GM19035 (cell line): Measurements from ENCODE around the gene CYP3A7.
"Not testable (repeated sequence)": the region's sequence is repeated elsewhere in the genome, so short reads cannot be mapped to it uniquely, and the experiment has no call there.

ENCODE experiments used
- ATAC-seq: cut with Tn5 transposase; IDR thresholded peaks from one replicate; pipeline ENCODE4 v1.9.1; 2021; ENCODE audit not compliant: unreplicated experiment

Gene CYP3A7

DNA sequence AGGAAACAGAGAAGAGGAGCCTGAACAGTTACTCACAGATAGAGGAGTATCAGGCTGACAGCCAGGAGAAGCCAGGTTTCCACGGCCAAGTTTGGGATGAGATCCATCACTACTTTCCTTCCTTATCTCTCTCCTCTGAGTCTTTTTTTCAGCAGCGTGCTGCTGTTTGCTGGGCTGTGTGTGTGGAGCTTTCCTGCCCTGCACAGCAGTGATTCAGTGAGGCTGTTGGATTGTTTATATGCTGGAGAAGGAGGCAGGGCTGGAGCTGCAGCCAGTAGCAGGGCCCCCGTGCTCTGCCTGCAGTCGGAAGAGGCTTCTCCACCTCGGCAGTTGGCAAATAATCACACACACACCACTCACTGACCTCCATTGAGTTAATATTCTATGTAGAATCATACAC lies at the start of gene CYP3A7:
TSS of gene CYP3A7 (minus strand) at position 210 of the 400 bp plus-strand sequence. CDS start at position 107, 103 bp downstream.
- no peak for ATAC-seq

DNA sequence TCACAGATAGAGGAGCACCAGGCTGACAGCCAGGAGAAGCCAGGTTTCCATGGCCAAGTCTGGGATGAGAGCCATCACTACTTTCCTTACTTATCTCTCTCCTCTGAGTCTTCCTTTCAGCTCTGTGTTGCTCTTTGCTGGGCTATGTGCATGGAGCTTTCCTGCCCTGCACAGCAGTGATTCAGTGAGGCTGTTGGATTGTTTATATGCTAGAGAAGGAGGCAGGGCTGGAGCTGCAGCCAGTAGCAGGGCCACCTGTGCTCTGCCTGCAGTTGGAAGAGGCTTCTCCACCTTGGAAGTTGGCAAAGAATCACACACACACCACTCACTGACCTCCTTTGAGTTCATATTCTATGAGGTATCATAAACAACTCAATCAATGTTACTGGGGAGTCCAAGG lies 49.0 kb upstream of the CYP3A7 start, which contains the start of gene CYP3A4:
TSS of gene CYP3A4 (minus strand) at position 178 of the 400 bp plus-strand sequence. CDS start at position 75, 103 bp downstream.
- ATAC-seq, result no peak

DNA sequence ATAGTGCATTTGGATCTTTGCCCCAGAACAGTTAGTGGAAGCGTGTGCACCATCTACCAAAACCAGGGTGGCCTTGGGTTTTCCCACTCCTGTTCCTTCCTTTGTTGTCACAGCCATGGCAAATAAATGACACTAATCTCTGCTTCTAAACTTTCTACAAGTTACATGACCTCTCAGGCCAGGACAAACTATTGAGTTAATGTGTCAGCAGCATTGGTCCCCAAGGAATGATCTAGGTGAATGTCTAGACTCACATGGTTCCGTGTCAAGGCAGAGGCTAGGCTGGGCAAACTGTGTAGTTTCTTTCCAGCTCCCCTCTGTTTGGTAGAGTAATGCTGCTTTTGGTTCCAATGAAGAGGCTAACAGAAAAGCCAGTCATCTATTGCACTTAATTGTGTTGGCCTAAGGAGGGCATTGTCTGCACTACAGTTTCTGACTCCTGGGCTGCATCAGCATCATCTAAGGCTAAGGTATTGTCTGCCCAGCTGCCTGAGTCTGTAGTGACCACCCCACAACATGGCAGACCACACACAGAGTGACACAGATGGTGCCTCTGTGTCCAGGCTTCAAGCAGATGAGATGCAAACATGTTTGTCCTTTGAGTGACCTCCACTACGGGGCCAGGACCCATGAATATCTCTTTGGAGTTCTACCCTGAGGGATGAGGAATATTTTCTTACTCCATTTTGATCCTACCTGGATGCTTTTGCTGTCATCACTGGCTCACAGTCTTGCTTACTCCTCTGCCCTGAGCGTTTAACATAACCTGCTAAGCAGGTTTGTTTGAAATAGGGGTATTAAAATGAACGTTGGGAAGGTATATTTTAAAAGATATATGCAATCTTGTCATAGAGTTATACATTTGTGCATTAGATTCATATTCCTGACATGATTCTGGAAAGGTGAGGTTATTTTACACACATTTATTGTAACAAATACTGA lies 47.3 kb upstream of the CYP3A7 start:
- no peak for ATAC-seq

DNA sequence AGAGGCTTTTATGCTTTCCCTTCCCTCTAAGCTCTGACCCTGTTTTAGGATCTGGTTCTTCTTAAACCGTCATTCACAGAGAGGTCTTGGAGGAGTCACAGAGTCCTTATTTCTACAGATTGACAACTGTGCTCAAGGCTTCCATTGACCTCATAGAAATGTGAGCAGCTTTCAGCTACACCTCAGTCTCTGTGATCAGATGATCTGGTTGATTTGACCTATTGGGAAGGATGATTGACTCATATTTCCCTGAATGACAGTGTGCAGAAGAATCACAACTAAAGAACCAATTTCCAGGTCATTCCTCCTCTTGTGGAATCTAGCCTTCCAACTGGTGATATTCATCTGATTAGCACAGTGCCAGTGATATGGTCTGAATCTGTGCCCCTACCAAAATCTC lies 45.6 kb upstream of the CYP3A7 start:
- ATAC-seq, result no peak

DNA sequence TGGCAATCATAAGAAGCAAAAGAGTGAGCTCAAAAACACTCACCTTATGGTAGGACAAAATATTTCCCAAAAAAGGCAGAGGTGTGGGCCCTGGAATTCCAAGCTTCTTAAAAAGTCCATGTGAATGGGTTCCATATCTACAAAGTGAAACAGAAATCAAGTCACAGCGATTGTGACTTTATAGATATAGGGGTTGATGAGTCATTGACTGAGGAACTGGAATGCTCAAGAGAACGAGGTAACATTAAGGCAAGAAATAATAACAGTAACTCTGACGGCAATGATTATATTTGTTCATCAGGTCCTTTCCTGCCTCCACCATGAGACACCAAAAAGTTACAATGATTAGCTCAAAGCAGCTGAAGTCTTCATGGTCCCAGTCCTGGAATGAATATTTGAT lies 45.0 kb upstream of the CYP3A7 start:
- no peak for ATAC-seq

DNA sequence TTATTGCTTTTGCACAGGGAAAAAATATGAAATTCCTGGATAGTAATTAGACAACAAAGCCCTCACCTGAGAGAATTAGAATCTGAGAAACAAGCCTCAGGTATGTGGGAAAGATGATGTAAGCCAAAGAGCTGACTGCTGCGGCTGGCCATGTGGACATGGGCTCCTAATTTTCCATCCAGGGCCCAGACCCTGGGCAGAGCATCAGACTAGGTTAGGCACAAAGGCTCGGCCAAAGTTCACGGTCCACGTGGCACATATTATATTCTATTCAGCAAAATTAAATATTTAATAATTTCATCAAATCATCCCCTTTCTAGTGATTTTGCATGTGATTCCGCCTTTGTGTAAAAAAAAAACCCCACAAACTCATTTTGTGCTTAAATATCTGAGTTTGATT lies 43.9 kb upstream of the CYP3A7 start:
- no peak for ATAC-seq

DNA sequence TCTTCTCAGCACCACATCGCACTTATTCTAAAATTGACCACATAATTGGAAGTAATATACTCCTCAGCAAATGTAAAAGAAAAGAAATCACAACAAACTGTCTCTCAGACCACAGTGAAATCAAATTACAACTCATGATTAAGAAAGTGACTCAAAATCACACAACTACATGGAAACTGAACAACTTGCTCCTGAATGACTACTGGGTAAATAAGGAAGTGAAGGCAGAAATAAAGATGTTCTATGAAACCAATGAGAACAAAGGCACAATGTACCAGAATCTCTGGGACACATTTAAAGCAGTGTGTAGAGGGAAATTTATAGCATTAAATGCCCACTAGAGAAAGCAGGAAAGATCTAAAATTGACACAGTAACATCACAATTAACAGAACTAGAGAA lies 38.4 kb upstream of the CYP3A7 start:
- ATAC-seq, result not testable (repeated sequence)

DNA sequence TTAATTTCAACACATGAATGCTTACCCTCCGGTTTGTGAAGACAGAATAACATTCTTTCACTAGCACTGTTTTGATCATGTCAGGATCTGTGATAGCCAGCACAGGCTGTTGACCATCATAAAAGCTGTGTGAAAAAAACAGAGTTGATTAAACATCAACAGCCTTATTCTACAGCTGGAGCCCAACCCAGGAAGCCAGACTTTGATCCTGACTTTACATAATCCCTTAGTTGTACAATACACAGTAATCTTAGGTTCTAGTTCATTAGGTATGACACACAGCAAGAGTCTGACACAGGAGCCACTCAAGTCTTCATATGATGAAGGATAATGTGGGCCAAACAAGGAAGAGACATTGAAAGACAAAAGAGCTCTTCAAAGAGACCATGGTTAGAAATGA lies 37.6 kb upstream of the CYP3A7 start:
- no peak for ATAC-seq

DNA sequence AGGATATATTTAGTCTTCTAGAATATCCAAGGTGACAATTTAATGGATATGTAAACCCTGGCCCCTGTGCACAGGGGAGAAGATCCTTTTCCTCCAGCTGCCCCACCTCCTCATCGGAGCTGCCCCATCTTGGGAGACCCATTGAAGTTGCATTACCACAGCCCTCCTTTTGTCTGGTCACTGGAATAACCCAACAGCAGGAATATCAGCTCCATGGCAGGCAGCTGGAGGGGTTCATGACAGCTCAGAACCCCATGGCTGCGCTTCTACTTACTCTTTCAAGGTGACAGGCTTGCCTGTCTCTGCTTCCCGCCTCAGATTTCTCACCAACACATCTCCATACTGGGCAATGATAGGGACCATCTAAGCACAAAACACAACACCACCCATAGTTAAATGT lies 34.5 kb upstream of the CYP3A7 start:
- not testable (repeated sequence) for ATAC-seq

DNA sequence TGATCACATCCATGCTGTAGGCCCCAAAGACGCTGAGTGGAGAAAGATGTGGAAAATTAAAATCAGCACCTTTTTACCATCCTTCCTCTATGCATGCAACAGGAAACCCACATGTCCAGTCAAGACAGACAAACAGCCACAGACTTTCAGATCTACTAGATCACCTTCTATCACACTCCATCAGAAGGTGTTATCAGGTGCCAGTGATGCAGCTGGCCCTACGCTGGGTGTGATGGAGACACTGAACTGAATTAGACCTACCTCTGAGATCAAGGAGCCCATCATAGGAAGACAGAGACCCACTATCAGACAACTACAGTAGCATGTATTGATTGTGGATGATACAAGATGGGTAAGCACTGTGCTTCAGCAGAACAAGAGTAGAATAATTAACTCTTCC lies 33.5 kb upstream of the CYP3A7 start:
- no peak for ATAC-seq

DNA sequence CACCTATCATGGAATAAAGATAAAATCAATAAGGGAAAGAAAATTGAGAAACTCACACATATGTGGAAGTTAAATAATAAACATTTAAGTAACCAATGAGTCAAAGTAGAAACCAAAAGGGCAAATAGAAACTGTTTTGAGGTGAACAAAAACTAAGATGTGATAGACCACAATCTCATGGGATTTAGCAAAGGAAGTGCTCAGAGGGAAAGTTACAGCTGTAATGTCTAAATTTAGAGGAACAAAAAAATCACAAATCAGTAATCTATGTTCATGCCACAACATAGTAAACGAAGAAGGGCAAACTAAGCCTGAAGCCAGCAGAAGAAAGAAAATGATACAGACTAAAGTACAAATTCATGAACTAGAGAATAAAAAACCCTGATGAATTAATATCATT lies 32.7 kb upstream of the CYP3A7 start:
- ATAC-seq, result peak; percentile 60

DNA sequence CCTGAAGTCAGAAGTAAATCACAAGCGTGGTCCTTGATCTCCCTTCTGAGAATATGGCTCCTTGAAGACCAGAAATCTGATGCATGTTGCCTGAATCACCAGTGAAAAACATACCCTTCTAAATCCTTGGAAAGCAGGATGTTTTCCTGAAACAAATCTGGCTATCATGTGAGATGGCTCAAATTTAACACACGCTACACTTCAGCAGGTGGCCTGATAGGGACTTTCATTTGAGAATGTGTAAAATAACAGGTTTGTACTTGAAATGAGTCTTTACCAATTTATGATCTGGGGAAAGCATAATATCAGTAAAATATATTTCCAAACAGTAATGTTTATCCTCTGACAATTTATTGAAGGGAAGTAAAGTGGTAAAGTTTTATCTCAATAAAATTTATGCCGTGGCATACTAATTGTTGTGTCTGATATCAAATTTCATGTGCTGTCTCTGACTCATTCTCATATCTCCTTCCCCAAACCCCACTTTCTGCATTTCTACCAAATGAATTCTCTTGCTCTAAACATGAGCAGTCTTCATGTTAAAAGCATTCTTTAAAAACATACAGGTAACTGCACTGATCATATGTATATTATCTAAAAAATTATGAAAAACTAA lies 31.6 kb upstream of the CYP3A7 start:
- no peak for ATAC-seq

DNA sequence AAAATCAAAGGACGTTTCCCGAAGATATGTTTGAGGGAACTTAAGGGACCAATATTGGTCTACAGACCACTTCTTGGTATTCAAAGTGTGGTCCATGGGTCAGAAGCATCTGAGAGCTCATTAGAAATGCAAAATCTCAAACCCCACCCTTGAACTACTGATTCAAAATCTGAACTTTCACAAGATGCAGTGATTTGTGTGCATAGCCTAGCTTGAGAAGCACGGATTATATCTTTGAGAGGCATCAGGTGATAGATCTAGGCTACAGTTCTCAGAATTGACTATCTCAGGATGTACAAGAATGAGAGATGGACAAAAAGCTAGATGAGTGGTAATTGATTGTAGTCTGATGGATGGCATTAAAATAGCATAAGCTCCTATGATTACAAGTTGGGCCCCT lies 29.5 kb upstream of the CYP3A7 start:
- no peak for ATAC-seq

DNA sequence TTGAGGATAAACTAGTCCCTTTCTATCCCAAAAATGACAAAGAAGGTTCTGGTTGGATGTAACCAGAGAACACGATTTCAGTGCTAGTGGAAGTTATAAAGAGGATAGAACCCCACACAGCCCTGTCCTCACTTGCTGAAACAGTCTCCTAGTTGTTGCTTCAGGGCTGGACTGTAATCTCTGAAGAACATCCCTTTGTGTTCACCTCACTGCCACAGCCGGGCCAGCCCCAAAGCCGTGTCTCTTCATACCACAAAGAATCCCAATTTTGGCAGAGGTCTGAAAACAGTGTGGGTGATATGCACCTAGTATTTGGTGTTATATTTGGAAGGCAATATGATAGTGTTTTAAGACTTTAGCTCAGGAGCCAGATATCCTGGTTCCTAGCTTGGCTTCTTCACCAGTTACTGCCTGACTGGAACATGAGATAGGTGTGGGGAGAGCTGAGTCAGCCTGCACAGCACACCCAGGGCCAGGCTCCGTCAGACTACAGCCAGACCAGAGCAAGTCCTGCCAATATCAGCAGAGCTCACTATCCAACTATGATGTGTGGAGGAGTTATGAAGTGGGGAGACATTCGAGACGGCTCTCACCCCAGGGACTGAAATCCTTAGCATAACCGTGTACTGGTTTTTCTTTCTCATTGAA lies 27.8 kb upstream of the CYP3A7 start:
- no peak for ATAC-seq

DNA sequence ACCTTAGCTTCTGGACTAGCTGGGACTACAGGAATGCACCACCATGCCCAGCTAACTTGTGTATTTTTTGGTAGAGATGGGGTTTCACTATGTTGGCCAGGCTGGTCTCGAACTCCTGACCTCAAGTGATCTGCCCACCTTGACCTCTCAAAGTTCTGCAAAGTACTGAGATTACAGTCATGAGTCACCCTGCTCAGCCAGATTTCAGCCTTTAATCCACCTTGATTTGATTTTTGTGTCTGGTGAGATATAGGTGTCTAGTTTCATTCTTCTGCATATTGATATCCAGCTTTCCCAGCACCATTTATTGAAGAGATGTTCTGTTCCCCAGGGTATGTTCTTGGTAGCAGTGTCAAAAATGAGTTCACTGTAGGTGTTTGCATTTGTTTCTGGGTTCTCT lies 20.1 kb upstream of the CYP3A7 start:
- ATAC-seq, result no peak

DNA sequence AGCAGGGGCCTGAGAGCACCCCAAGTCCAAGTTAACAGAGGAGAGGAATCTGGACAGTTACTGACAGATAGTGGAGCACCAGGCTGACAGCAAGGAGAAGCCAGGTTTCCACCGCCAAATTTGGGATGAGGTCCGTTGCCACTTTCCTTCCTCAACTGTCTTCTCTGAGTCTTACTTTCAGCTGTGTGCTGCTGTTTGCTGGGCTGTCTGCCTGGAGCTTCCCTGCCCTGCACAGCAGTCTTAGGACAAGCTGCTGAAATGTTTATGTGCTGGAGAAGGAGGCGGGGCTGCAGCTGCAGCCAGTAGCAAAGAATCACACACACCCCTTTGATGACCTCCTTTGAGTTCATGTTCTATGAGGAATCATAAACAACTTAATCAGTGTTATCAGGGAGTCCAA lies 17.4 kb upstream of the CYP3A7 start:
- no peak for ATAC-seq

DNA sequence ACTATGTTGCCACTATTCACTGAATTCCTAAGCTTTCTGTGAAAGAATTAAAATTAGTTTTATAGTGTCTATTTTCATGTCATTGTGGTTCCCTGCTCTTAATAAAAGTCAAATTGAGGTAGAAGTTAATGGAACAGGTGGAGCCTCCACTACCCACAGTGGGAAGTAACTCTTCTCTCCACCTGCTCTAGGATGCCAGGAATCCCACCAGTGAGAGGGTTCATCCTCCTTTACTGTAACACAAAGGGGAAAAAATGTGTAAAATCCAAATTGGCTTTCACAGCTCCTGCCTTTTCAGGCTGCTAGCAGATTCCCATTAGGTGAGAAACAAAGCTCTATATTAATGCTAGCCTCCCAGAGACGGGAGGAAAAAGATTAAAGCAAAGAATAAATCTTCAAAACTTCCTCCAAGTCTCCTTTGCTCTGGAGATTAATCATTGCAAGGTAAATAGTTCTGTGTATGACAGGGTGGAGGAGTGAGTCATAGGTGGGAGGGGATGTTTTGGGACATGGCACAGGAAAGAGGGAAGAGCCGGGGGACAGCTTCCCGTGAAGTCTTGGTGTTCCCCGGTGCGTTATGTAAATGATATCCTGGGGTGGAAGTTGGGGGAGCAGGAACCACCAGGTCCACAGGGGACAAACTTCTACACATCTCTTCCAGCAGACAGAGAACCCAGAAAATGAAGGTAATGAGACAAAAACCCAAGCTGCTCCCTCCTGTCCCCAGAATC lies 16.5 kb upstream of the CYP3A7 start:
- ATAC-seq, result not testable (repeated sequence)

DNA sequence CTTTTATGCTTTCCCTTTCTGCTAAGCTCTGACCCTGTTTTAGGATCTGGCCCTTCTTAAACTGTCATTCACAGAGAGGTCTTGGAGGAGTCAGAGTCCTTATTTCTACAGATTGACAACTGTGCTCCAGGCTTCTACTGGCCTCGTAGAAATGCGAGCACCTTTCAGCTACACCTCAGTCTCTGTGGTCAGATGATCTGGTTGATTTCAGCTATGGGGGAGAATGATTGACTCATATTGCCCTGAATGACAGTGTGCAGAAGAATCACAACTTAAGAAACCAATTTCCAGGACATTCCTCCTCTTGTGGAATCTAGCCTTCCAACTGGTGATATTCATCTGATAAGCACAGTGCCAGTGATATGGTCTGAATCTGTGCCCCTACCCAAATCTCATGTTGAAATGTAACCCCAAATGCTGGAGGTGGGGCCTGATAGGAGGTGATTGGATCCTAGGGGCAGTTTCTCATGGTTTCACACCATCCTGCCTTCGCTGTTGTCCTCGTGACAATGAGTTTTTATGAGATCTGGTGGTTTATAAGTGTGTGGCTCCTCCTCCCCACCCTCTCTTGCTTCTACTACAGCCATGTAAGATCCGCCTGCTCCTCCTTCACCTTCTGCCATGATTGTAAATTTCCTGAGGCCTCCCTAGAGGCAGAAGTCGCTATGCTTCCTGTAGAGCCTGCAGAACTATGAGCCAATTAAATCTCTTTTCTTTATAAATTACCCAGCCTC lies 14.0 kb upstream of the CYP3A7 start:
- ATAC-seq, result no peak

DNA sequence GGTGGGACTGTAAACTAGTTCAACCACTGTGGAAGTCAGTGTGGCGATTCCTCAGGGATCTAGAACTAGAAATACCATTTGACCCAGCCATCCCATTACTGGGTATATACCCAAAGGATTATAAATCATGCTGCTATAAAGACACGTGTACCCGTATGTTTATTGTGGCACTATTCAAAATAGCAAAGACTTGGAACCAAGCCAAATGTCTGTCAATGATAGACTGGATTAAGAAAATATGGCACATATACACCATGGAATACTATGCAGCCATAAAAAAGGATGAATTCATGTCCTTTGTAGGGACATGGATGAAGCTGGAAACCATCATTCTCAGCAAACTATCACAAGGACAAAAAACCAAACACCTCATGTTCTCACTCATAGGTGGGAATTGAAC lies 11.9 kb upstream of the CYP3A7 start:
- ATAC-seq, result not testable (repeated sequence)

DNA sequence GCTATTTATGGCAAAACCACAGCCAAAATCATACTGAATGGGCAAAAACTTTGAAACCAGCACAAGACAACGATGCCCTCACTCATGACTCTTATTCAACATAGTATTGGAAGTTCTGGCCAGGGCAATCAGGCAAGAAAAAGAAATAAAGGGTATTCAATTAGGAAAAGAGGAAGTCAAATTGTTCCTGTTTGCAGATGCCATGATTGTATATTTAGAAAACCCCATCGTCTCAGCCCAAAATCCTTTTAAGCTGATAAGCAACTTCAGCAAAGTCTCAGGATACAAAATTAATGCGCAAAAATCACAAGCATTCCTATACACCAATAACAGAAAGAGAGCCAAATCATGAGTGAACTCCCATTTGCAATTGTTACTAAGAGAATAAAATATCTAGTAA lies 10.4 kb upstream of the CYP3A7 start:
- ATAC-seq, result not testable (repeated sequence)
